ENCODE results near the gene GCNT3. TPM values are rescaled to one million over a fixed set of nuclear protein-coding genes. Genes with fewer than 3 reads are reported as not detected.

GCNT3 gene
- total RNA-seq, 1 donor from 2014 or later: 0.40 TPM

- Mint-ChIP-seq H3K27me3 (ENCODE audit: unreplicated experiment) (peaks cover 20% of the 10 kb centered on the region), H3K9me3 (ENCODE audit: unreplicated experiment) (no peaks in the 10 kb centered on the region), H3K4me1 (ENCODE audit: unreplicated experiment) (no peaks in the 10 kb centered on the region), H3K4me3 (ENCODE audit: unreplicated experiment) (no peak overlapping the region), H3K27ac (ENCODE audit: unreplicated experiment) (no peak overlapping the region), H3K36me3 (ENCODE audit: unreplicated experiment) (no peaks in the 10 kb centered on the region)
- TF ChIP-seq CTCF (IDR thresholded peaks at IDR 0.05): no peak
- DNase-seq (ENCODE audit: extremely low spot score, unreplicated experiment): no peak
Observed at GRCh38 chr15:59590027-59590426, 21.6 kb upstream of the GCNT3 start.

- Mint-ChIP-seq H3K27ac (ENCODE audit: unreplicated experiment) (no peak overlapping the region), H3K4me3 (ENCODE audit: unreplicated experiment) (no peak overlapping the region), H3K27me3 (ENCODE audit: unreplicated experiment) (peaks cover 22% of the 10 kb centered on the region), H3K36me3 (ENCODE audit: unreplicated experiment) (no peaks in the 10 kb centered on the region), H3K4me1 (ENCODE audit: unreplicated experiment) (no peaks in the 10 kb centered on the region), H3K9me3 (ENCODE audit: unreplicated experiment) (no peaks in the 10 kb centered on the region)
- no peak for DNase-seq (ENCODE audit: extremely low spot score, unreplicated experiment)
- no peak for TF ChIP-seq CTCF (IDR thresholded peaks at IDR 0.05)
Observed at GRCh38 chr15:59591356-59591755, 20.2 kb upstream of the GCNT3 start.

GRCh38 chr15:59594493-59594942 lies 17.1 kb upstream of the GCNT3 start:
- Mint-ChIP-seq H3K4me3 (ENCODE audit: unreplicated experiment) (no peak overlapping the region), H3K36me3 (ENCODE audit: unreplicated experiment) (no peaks in the 10 kb centered on the region), H3K27me3 (ENCODE audit: unreplicated experiment) (peaks cover 22% of the 10 kb centered on the region), H3K27ac (ENCODE audit: unreplicated experiment) (no peak overlapping the region), H3K9me3 (ENCODE audit: unreplicated experiment) (no peaks in the 10 kb centered on the region), H3K4me1 (ENCODE audit: unreplicated experiment) (no peaks in the 10 kb centered on the region)
- TF ChIP-seq CTCF (IDR thresholded peaks at IDR 0.05): no peak
- no peak for DNase-seq (ENCODE audit: extremely low spot score, unreplicated experiment)

GRCh38 chr15:59594991-59595390 lies 16.6 kb upstream of the GCNT3 start:
- TF ChIP-seq CTCF (IDR thresholded peaks at IDR 0.05): no peak
- Mint-ChIP-seq H3K4me3 (ENCODE audit: unreplicated experiment) (no peak overlapping the region), H3K9me3 (ENCODE audit: unreplicated experiment) (no peaks in the 10 kb centered on the region)

GRCh38 chr15:59595434-59595915 lies 16.1 kb upstream of the GCNT3 start:
- H3K27ac Mint-ChIP-seq (ENCODE audit: unreplicated experiment): no peak overlapping the region
- no peaks in the 10 kb centered on the region for H3K36me3 Mint-ChIP-seq (ENCODE audit: unreplicated experiment)

More at GRCh38 chr15:59594991-59595390, 16.6 kb upstream of the GCNT3 start:
- H3K36me3 Mint-ChIP-seq (ENCODE audit: unreplicated experiment): no peaks in the 10 kb centered on the region
- no peaks in the 10 kb centered on the region for H3K4me1 Mint-ChIP-seq (ENCODE audit: unreplicated experiment)
- H3K27me3 Mint-ChIP-seq (ENCODE audit: unreplicated experiment): peaks cover 21% of the 10 kb centered on the region
- no peak for DNase-seq (ENCODE audit: extremely low spot score, unreplicated experiment)
- H3K27ac Mint-ChIP-seq (ENCODE audit: unreplicated experiment): no peak overlapping the region

More at GRCh38 chr15:59595434-59595915, 16.1 kb upstream of the GCNT3 start:
- no peak for DNase-seq (ENCODE audit: extremely low spot score, unreplicated experiment)
- TF ChIP-seq CTCF (IDR thresholded peaks at IDR 0.05): no peak
- H3K4me1 Mint-ChIP-seq (ENCODE audit: unreplicated experiment): no peaks in the 10 kb centered on the region
- H3K4me3 Mint-ChIP-seq (ENCODE audit: unreplicated experiment): no peak overlapping the region
- H3K9me3 Mint-ChIP-seq (ENCODE audit: unreplicated experiment): no peaks in the 10 kb centered on the region
- H3K27me3 Mint-ChIP-seq (ENCODE audit: unreplicated experiment): peaks cover 22% of the 10 kb centered on the region

Measured in osteocyte (in vitro differentiated cells).